Measurements from ENCODE around the gene SEC24D. TPM values are rescaled to one million over a fixed set of nuclear protein-coding genes. Genes with fewer than 3 reads are reported as not detected.
"Not testable (repeated sequence)": the region's sequence is repeated elsewhere in the genome, so short reads cannot be mapped to it uniquely, and the experiment has no call there.

The SEC24D gene
- total and polyA plus RNA-seq, 2 donors (not counting 3 experiments of a cell fraction or from before 2014, with no cell fraction given) = 81.5 to 127 TPM

GRCh38 chr4:118879409-118879808, 43.5 kb upstream of the SEC24D start:
- no TSS peak for BruUV-seq (replicated peaks)
- ChIA-PET POLR2A (no interaction called here), CTCF (no interaction called here)
- Histone ChIP-seq H2AFZ (ENCODE audit: low read depth, low read length) (no peak overlapping the region), H3K36me3 (ENCODE audit: control insufficient read depth in 2 of 2, extremely low read depth in 1 of 2, insufficient read depth in 2 of 2, low read length in 2 of 2) (no peaks in the 10 kb centered on the region), H3K4me3 (replicated peaks in 1 of 3; ENCODE audit: insufficient read depth in 1 of 3, low read depth in 1 of 3, low read length in 3 of 3) (no peak overlapping the region), H3K4me2 (ENCODE audit: insufficient read depth, low read length) (no peak overlapping the region), H3K27ac (ENCODE audit: insufficient read depth, low read depth, low read length) (no peak overlapping the region), H3K9me1 (replicated peaks; ENCODE audit: control insufficient read depth, extremely low read depth, insufficient read depth, low read length) (no peaks in the 10 kb centered on the region), H3K9me3 (replicated peaks; ENCODE audit: control insufficient read depth, insufficient read depth, low read length) (no peaks in the 10 kb centered on the region), H4K20me1 (replicated peaks; ENCODE audit: control insufficient read depth, extremely low read depth, insufficient read depth, low read length) (no peaks in the 10 kb centered on the region), H3K79me2 (ENCODE audit: control insufficient read depth, insufficient read depth, low read length) (no peaks in the 10 kb centered on the region), H3K9ac (replicated peaks; ENCODE audit: extremely low read depth, insufficient read depth, low read length) (no peak overlapping the region), H3K27me3 (ENCODE audit: control insufficient read depth in 2 of 2, insufficient read depth in 2 of 2, low read length in 2 of 2) (peaks cover 2 to 4% of the 10 kb centered on the region in 2 experiments), H3K4me1 (ENCODE audit: control insufficient read depth, extremely low read depth, insufficient read depth, low read length) (no peaks in the 10 kb centered on the region)
- DNase-seq (ENCODE audit: low read depth, low spot score) (no peak), FAIRE-seq (no peak)
- intact Hi-C loops (cut with micrococcal nuclease) = no loop called here
- dilution Hi-C loops (cut with MboI; ENCODE audit: extremely low pct_ligation_motif_present, low sequenced_read_pairs) = no loop called here
- TF ChIP-seq FOS (IDR thresholded peaks at IDR 0.05; ENCODE audit: borderline replicate concordance, insufficient read depth, low read length) (no peak), GATA2 (IDR thresholded peaks at IDR 0.05; ENCODE audit: insufficient read depth, insufficient read length, low read depth, low read length) (no peak), CTCF (IDR thresholded peaks at IDR 0.05; ENCODE audit: extremely low read depth in 1 of 2, insufficient read depth in 1 of 2, low read depth in 1 of 2, low read length in 2 of 2) (no peak), MYC (IDR thresholded peaks at IDR 0.05; ENCODE audit: low read depth, low read length) (no peak), JUN (IDR thresholded peaks at IDR 0.05; ENCODE audit: borderline replicate concordance, insufficient read depth, insufficient read length, low read depth) (no peak), POLR2A (IDR thresholded peaks at IDR 0.05; ENCODE audit: low read depth, low read length) (no peak), POLR2AphosphoS5 (IDR thresholded peaks at IDR 0.05; ENCODE audit: insufficient read depth, low read depth, low read length) (no peak), EZH2 (IDR thresholded peaks at IDR 0.05; ENCODE audit: borderline replicate concordance, low read depth, low read length, severe bottlenecking) (no peak), MAX (IDR thresholded peaks at IDR 0.05; ENCODE audit: insufficient read depth, insufficient read length) (no peak)

GRCh38 chr4:118878507-118878906, 42.6 kb upstream of the SEC24D start:
- H3K9ac ChIP-seq (replicated peaks; ENCODE audit: extremely low read depth, insufficient read depth, low read length); H3K4me2 ChIP-seq (ENCODE audit: insufficient read depth, low read length); DNase-seq (ENCODE audit: low read depth, low spot score); H2AFZ ChIP-seq (ENCODE audit: low read depth, low read length); H3K9me3 ChIP-seq (replicated peaks; ENCODE audit: control insufficient read depth, insufficient read depth, low read length); intact Hi-C loops (cut with micrococcal nuclease); H4K20me1 ChIP-seq (replicated peaks; ENCODE audit: control insufficient read depth, extremely low read depth, insufficient read depth, low read length); H3K27me3 ChIP-seq (ENCODE audit: control insufficient read depth in 2 of 2, insufficient read depth in 2 of 2, low read length in 2 of 2); FAIRE-seq; H3K36me3 ChIP-seq (ENCODE audit: control insufficient read depth in 2 of 2, extremely low read depth in 1 of 2, insufficient read depth in 2 of 2, low read length in 2 of 2); H3K4me1 ChIP-seq (ENCODE audit: control insufficient read depth, extremely low read depth, insufficient read depth, low read length); BruUV-seq (replicated peaks); H3K4me3 ChIP-seq (replicated peaks in 1 of 3; ENCODE audit: insufficient read depth in 1 of 3, low read depth in 1 of 3, low read length in 3 of 3); dilution Hi-C loops (cut with MboI; ENCODE audit: extremely low pct_ligation_motif_present, low sequenced_read_pairs); H3K9me1 ChIP-seq (replicated peaks; ENCODE audit: control insufficient read depth, extremely low read depth, insufficient read depth, low read length); H3K79me2 ChIP-seq (ENCODE audit: control insufficient read depth, insufficient read depth, low read length); H3K27ac ChIP-seq (ENCODE audit: insufficient read depth, low read depth, low read length); CTCF ChIA-PET; POLR2A ChIA-PET: not testable (repeated sequence)
